Measurements from ENCODE around the gene C13orf42.

The C13orf42 gene

GRCh38 chr13:51065372-51066090 is 45.5 kb downstream of the C13orf42 start:
- no peak for DNase-seq (ENCODE audit: low read depth)

GRCh38 chr13:51064753-51065152 is 46.3 kb downstream of the C13orf42 start:
- DNase-seq (ENCODE audit: low read depth): no peak

GRCh38 chr13:51063909-51064308 is 47.2 kb downstream of the C13orf42 start:
- DNase-seq (ENCODE audit: low read depth): no peak

- DNase-seq (ENCODE audit: low read depth): no peak
Observed at GRCh38 chr13:51058461-51059167, 52.5 kb downstream of the C13orf42 start.

GRCh38 chr13:51057906-51058305 is 53.2 kb downstream of the C13orf42 start:
- DNase-seq (ENCODE audit: low read depth): no peak

- DNase-seq (ENCODE audit: low read depth): no peak
Observed at GRCh38 chr13:51057001-51057400, 54.1 kb downstream of the C13orf42 start.

GRCh38 chr13:51052581-51052980 is 58.5 kb downstream of the C13orf42 start:
- DNase-seq (ENCODE audit: low read depth): no peak

GRCh38 chr13:51050021-51050830 is 60.8 kb downstream of the C13orf42 start:
- no peak for DNase-seq (ENCODE audit: low read depth)

GRCh38 chr13:51048616-51049015 is 62.5 kb downstream of the C13orf42 start:
- DNase-seq (ENCODE audit: low read depth): no peak

- no peak for DNase-seq (ENCODE audit: low read depth)
Observed at GRCh38 chr13:51048166-51048461, 63.0 kb downstream of the C13orf42 start.

- DNase-seq (ENCODE audit: low read depth): no peak
Observed at GRCh38 chr13:51047434-51048165, 63.5 kb downstream of the C13orf42 start.

- DNase-seq (ENCODE audit: low read depth): no peak
Observed at GRCh38 chr13:51045451-51045850, 65.6 kb downstream of the C13orf42 start.

- no peak for DNase-seq (ENCODE audit: low read depth)
Observed at GRCh38 chr13:51044023-51044665, 66.9 kb downstream of the C13orf42 start.

- no peak for DNase-seq (ENCODE audit: low read depth)
Observed at GRCh38 chr13:51043310-51043709, 67.8 kb downstream of the C13orf42 start.

- no peak for DNase-seq (ENCODE audit: low read depth)
Observed at GRCh38 chr13:51041710-51042109, 69.4 kb downstream of the C13orf42 start.

GRCh38 chr13:51041126-51041525 is 69.9 kb downstream of the C13orf42 start:
- no peak for DNase-seq (ENCODE audit: low read depth)

- no peak for DNase-seq (ENCODE audit: low read depth)
Observed at GRCh38 chr13:51040431-51040830, 70.6 kb downstream of the C13orf42 start.

- no peak for DNase-seq (ENCODE audit: low read depth)
Observed at GRCh38 chr13:51036418-51036817, 74.7 kb downstream of the C13orf42 start.

- DNase-seq (ENCODE audit: low read depth): no peak
Observed at GRCh38 chr13:51035978-51036377, 75.1 kb downstream of the C13orf42 start.

GRCh38 chr13:51035469-51035868 is 75.6 kb downstream of the C13orf42 start:
- no peak for DNase-seq (ENCODE audit: low read depth)

GRCh38 chr13:51034906-51035305 is 76.2 kb downstream of the C13orf42 start:
- DNase-seq (ENCODE audit: low read depth): no peak
